A549 treated with ZK216348 at 1 μM for 4 hours (cell line): ENCODE measurements around the gene DNAJC16. TPM values are rescaled to one million over a fixed set of nuclear protein-coding genes. Genes with fewer than 3 reads are reported as not detected.

ENCODE experiments used
- total RNA-seq: library from RNA; stranded (reverse); fragments of 200-300 nt; extraction: Qiagen RNA extraction; gene quantifications from 5 replicates; pipeline ENCODE4 v1.2.3, GENCODE V29; 2022; ENCODE audit warnings: low read depth

Gene DNAJC16
- 3.9 to 5.6 TPM (median 4.0 TPM) in 5 replicates for total RNA-seq

DNA sequence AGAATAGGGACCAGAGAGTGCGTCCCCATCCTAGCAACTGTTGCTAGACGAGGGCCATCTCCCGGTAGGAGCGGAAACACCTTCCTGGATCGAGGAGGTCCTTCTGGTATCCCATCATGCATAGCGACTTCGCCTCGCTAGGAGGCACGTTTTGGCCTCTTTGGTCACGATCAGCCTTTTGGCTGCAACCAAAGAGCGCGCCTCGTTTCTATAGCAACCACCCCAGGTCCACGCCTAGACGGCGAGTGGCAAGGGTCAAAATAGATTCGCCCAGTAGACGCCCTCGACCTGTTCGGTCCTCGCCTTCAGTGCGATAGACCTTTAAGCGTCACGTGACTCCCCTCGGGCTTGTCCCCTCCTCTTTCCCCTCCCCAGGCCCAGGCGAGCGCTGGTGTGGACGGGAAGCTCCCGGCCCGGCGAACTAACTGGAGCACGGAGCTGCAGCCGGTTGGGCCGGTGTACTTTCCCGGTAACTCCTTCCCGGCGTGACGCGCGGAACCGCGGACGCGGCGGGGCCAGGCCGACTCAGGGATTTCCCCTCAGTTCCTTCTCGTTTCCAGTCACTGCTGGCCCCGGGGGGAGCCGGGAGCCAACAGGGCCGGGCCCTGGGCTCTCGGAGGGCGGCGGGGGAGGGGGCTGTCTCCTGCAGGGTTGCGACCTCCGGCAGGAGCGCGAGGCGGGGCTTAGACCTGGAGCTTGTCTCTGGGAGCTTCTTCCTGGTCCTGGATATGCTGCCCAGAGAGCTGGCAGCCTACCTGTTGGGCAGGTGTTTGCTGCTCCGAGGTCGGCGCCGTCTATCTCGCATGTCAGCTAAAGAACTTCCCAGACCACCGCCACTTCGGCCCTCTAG lies at the start of gene DNAJC16:
DNAJC16 (plus strand) TSS at position 359 of the 850 bp plus-strand sequence. CDS start 2,258 bp downstream, outside the sequence.

GRCh38 chr1:15524021-15524282 lies 2.7 kb upstream of the DNAJC16 start, which contains the start of gene CASP9:
Gene CASP9 (minus strand): TSS chr1:15524215. CDS start chr1:15524200, 15 bp downstream.

GRCh38 chr1:15584489-15585363 lies 58.1 kb downstream of the DNAJC16 start, which contains the start of gene AGMAT:
Gene AGMAT (minus strand): TSS chr1:15585051. CDS start chr1:15584967, 84 bp downstream.

DNA sequence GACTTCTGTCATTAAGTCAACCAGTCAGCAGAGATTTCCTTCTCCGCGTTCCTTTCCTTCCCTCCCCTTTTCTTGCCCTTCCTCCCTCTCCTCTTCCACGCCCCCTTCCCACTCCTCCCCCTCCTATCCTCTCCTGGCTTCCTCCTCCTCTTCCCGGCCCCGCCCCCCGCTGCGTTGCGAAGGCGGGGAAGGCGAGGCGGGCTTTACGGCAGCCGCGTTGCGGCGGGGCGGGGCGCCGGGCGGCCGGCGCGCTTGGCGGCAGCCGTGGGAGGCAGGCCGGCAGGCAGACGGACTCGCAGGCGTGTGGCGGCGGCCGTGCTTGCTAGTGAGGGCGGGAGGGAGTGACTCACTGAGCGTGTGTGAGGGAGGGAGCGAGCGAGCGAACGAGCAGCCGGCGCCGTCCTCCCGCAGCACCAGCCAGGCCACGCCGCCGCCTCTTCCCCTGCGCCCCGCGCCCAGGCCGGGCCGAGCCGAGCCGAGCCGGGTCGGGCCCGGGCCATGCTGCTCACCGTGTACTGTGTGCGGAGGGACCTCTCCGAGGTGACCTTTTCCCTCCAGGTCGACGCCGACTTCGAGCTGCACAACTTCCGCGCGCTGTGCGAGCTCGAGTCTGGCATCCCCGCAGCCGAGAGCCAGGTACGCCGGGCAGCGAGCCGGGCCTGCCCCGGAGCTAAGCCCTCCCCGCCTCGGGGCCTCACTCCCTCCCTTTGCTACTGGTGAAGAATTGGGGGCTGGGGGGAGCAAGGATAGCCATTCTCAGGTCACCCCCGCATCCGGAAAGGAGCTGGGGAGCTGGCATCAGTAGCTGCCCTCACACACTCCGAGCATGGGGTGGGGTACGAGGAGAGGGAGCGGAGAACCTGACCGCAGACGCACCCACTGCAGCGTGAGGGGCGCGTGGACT lies 90.8 kb downstream of the DNAJC16 start, which contains the start of gene DDI2:
DDI2 (plus strand) TSS at position 286 of the 904 bp plus-strand sequence; CDS start at position 499, 213 bp downstream.

Other genes starting within 250 kb of the DNAJC16 start
- 143 to 291 TPM (median 261 TPM) in 5 replicates for gene EFHD2, start 117.0 kb upstream of the DNAJC16 start, total RNA-seq
- 0.67 to 1.8 TPM (median 0.94 TPM) in 5 replicates for gene CTRC, start 88.4 kb upstream of the DNAJC16 start, total RNA-seq
- gene CELA2A, start 70.1 kb upstream of the DNAJC16 start, total RNA-seq, result not detected in 5 replicates
- gene CELA2B, start 50.7 kb upstream of the DNAJC16 start, total RNA-seq, result not detected in 5 replicates
- 4.1 to 6.9 TPM (median 6.1 TPM) in 5 replicates for gene CASP9, start 2.6 kb upstream of the DNAJC16 start, total RNA-seq
- gene AGMAT, start 58.2 kb downstream of the DNAJC16 start, total RNA-seq, result 4.5 to 8.1 TPM (median 7.6 TPM) in 5 replicates
- gene DDI2, start 90.6 kb downstream of the DNAJC16 start, total RNA-seq, result 6.5 to 10.5 TPM (median 8.6 TPM) in 5 replicates
- gene PLEKHM2, start 157.5 kb downstream of the DNAJC16 start, total RNA-seq, result 16.2 to 30.5 TPM (median 26.7 TPM) in 5 replicates
- gene SLC25A34, start 209.4 kb downstream of the DNAJC16 start, total RNA-seq, result 0.12 to 0.48 TPM (median 0.28 TPM) in 5 replicates
- not detected in 5 replicates for gene TMEM82, start 215.7 kb downstream of the DNAJC16 start, total RNA-seq
- gene FBLIM1, start 231.9 kb downstream of the DNAJC16 start, total RNA-seq, result 21.1 to 38.6 TPM (median 30.3 TPM) in 5 replicates